Activated CD8-positive, alpha-beta T cell treated with anti-CD3 and anti-CD28 coated beads, Interleukin-2, amount 10 ng/mL, durations not matched to agents 7 days and 5 days (primary cell): Measurements from ENCODE around the gene EFCAB7. TPM values are rescaled to one million over a fixed set of nuclear protein-coding genes. Genes with fewer than 3 reads are reported as not detected.
"Not testable (repeated sequence)": the region's sequence is repeated elsewhere in the genome, so short reads cannot be mapped to it uniquely, and the experiment has no call there.

Experiments
- ATAC-seq: fragments of 150-1000 bp; cut with Tn5 transposase; one replicate; pipeline ENCODE4 v1.10.0; 2021; ENCODE audit warnings: moderate library complexity
- CTCF ChIA-PET: fragments of 350-600 bp; sonication (Branson Sonifier 250); formaldehyde crosslinking; loops from one replicate; lab custom pipeline; 2021; ENCODE audit warnings: antibody characterized with exemption; lab: Charles Lee
- POLR2A ChIA-PET: fragments of 350-600 bp; sonication (Branson Sonifier 250); formaldehyde crosslinking; loops from one replicate; lab custom pipeline; 2021; ENCODE audit warnings: antibody characterized with exemption; lab: Charles Lee
- DNase-seq: peaks from one replicate; pipeline ENCODE4 v3.0.0-alpha.2; 2020
- H3K27ac Mint-ChIP-seq: one replicate; pipeline ENCODE4 v1.8.0; 2021; ENCODE audit warnings: mild to moderate bottlenecking, mixed read lengths
- H3K27me3 Mint-ChIP-seq: one replicate; pipeline ENCODE4 v1.8.0; 2021; ENCODE audit warnings: low read depth, mixed read lengths
- H3K36me3 Mint-ChIP-seq: one replicate; pipeline ENCODE4 v1.8.0; 2021; ENCODE audit warnings: low read depth, mixed read lengths
- H3K4me1 Mint-ChIP-seq: one replicate; pipeline ENCODE4 v1.8.0; 2021; ENCODE audit warnings: low read depth, mixed read lengths
- H3K4me3 Mint-ChIP-seq: one replicate; pipeline ENCODE4 v1.8.0; 2021; ENCODE audit warnings: mild to moderate bottlenecking, mixed read lengths
- H3K9me3 Mint-ChIP-seq: one replicate; pipeline ENCODE4 v1.8.0; 2022; ENCODE audit warnings: mixed read lengths; ENCODE audit not compliant: insufficient read depth
- total RNA-seq, 2 experiments: library from RNA; stranded (reverse); gene quantifications; one replicate each; pipeline ENCODE4 v1.2.3, GENCODE V29; 2021

Gene EFCAB7
- total RNA-seq, 2 experiments from 2014 or later = 7.7 to 9.5 TPM

DNA sequence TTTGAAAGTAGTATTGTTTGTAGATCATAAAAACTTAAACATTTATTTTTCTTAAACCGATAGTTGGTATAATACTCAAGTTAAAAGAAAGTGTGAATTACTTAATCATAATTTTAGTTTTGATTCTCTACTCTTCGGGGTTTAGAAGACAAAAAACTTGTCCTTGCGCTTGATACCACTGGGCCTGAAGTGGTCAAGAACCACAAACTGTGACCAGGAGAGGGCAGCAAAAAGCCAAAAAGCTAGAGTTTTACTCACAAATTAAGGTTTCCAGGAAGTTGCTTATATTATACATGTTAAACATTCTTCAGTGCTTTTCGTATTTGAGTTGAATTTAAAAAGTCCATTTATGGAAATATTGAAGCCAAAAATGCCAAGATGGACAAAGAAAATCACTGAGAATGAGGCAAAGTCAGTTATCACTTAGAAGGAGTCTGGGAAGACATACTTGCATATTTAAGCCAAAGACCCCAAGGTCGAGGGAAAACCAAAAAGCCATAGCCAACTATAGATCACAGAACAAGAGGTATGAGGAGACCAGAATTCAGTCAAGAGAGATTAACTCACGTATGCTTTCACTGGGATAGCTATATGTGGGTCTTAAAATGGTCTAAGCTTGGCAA is 34.2 kb downstream of the EFCAB7 start:
- Mint-ChIP-seq H3K4me1 (peaks cover 5% of the 10 kb centered on the region), H3K4me3 (no peak overlapping the region), H3K27me3 (no peaks in the 10 kb centered on the region), H3K9me3 (no peaks in the 10 kb centered on the region), H3K36me3 (no peaks in the 10 kb centered on the region), H3K27ac (no peak overlapping the region)
- POLR2A ChIA-PET = no interaction called here
- DNase-seq (peak; percentile 29), ATAC-seq (no peak)
- CTCF ChIA-PET = interaction anchor here (0.6 to 1.8 kb wide), 8 partner anchors 11 to 689 kb away, joined by 3 to 5 read pairs (median 4); no protein-coding TSS in a partner anchor

DNA sequence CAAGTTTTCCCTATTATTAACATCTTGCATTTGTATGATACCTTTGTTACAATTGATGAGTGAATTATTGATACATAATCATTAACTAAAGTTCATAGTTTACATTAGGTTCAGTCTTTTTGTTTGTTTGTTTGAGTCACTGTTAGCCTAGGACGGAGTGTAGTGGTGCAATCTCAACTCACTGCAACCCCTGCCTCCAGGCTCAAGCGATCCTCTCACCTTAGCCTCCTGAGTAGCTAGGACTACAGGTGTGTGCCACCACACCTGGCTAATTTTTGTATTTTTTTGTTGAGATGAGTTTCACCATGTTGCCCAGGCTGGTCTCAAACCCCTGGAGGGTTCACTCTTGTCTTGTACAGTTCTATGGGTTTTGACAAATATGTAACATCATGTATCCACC is 36.0 kb downstream of the EFCAB7 start:
- peaks cover 5% of the 10 kb centered on the region for H3K4me1 Mint-ChIP-seq
- POLR2A ChIA-PET = no interaction called here
- H3K36me3 Mint-ChIP-seq = peaks cover 2% of the 10 kb centered on the region
- DNase-seq (no peak), ATAC-seq (no peak)
- CTCF ChIA-PET = interaction anchor here (1.8 kb wide), 1 partner anchor 578 kb away, joined by 5 read pairs; no protein-coding TSS in a partner anchor
- no peak overlapping the region for H3K27ac Mint-ChIP-seq
- no peak overlapping the region for H3K4me3 Mint-ChIP-seq
- no peaks in the 10 kb centered on the region for H3K27me3 Mint-ChIP-seq
- H3K9me3 Mint-ChIP-seq = no peaks in the 10 kb centered on the region

DNA sequence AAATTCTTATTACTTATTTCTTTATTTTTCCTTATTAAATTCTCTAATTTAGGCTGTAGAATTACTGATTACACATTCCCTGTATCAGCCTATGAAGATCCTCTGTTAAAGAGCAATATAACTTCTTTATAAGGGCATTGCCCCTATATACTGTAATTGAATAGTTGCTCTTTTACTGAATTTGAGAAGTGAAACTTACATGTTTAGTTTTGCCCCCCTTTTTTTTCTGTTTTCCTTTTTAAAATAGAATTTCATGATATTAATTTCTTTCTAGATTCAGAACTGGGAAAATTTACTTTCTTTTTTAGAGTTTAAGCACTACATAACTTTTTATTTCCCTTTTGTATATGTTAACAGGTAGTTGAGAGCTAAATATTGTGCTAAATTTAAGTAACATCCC is 40.4 kb downstream of the EFCAB7 start:
- Mint-ChIP-seq H3K4me3 (no peak overlapping the region), H3K4me1 (no peaks in the 10 kb centered on the region), H3K27ac (no peak overlapping the region), H3K27me3 (no peaks in the 10 kb centered on the region), H3K9me3 (no peaks in the 10 kb centered on the region), H3K36me3 (peaks cover 11% of the 10 kb centered on the region)
- ATAC-seq (no peak), DNase-seq (no peak)
- POLR2A ChIA-PET = no interaction called here
- CTCF ChIA-PET = interaction anchor here (1.1 kb wide), 1 partner anchor 9 kb away, joined by 3 read pairs; no protein-coding TSS in a partner anchor

DNA sequence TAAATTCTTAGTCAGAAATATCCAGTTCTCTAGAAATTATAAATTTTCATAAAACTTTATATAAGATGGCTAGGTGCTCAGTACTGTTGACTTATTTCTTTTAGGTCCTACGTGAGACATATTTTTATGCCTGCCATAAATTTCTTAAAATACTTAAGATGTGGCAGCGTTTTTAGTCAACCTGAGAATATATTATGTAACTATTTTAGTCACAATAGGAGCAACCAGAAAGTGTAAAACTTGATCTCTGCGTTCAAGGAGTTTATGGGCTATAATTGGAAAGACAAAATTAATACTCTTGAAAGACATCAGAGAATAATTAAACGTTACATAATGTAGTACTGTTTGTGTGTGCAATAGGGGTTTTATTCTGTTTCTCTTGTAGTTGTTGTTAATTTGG is 45.7 kb downstream of the EFCAB7 start:
- ChIA-PET CTCF (no interaction called here), POLR2A (no interaction called here)
- Mint-ChIP-seq H3K9me3 (no peaks in the 10 kb centered on the region), H3K27me3 (no peaks in the 10 kb centered on the region), H3K27ac (no peak overlapping the region), H3K4me1 (no peaks in the 10 kb centered on the region), H3K4me3 (no peak overlapping the region), H3K36me3 (peaks cover 9% of the 10 kb centered on the region)
- ATAC-seq (no peak), DNase-seq (no peak)

DNA sequence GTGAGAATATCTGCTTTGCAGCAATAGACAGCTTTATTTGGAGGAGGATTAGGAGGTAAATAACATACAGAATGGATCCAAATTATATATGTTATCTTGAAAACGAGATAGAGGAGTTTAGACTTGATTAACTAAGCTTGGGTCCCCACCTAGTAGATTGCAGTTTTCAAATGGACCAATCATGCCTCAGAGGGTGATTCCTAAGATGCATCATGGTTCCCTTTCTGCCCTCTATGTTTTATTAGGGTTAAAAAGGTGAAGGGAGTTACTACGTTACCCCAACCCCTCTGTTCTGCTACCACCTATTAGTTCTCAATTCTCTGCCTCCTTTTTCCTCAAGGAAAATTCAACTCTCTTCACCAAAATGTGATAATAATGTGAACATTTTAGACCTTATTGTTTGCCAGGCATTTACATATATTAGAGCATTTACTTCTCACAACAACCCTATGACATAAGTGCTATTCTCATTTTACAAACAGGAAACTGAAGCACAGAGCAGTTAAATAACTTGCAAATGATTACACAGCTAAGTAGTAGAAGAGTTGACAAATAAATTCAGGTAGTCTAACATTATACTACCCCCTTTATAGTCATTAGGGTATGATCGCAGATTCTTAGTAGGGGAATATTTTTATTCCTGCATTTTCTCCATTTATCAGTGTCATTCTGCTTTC is 46.5 kb downstream of the EFCAB7 start:
- Mint-ChIP-seq H3K27ac (no peak overlapping the region), H3K36me3 (peaks cover 7% of the 10 kb centered on the region), H3K4me3 (no peak overlapping the region), H3K27me3 (no peaks in the 10 kb centered on the region), H3K4me1 (no peaks in the 10 kb centered on the region), H3K9me3 (no peaks in the 10 kb centered on the region)
- ATAC-seq = no peak
- POLR2A ChIA-PET = no interaction called here
- CTCF ChIA-PET = no interaction called here
- DNase-seq = no peak

DNA sequence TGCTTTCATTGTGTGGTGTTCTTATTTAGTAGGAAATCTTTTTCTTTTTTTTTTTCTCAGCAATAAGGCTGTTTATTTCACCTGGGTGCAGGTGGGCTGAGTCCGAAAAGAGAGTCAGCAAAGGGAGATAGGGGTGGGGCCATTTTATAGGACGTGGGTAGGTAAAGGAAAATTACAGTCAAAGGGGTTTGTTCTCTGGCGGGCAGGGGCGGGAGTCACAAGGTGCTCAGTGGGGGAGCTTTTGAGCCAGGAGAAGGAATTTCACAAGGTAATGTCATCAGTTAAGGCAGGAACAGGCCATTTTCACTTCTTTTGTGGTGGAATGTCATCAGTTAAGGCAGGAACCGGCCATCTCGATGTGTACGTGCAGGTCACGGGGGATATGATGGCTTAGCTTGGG is 49.4 kb downstream of the EFCAB7 start:
- H3K4me1 Mint-ChIP-seq, H3K27ac Mint-ChIP-seq, H3K27me3 Mint-ChIP-seq, H3K9me3 Mint-ChIP-seq, ATAC-seq, H3K36me3 Mint-ChIP-seq, DNase-seq, H3K4me3 Mint-ChIP-seq, POLR2A ChIA-PET: not testable (repeated sequence)
- CTCF ChIA-PET = interaction anchor here (1.2 kb wide), 1 partner anchor 15 kb away, joined by 3 read pairs; no protein-coding TSS in a partner anchor

DNA sequence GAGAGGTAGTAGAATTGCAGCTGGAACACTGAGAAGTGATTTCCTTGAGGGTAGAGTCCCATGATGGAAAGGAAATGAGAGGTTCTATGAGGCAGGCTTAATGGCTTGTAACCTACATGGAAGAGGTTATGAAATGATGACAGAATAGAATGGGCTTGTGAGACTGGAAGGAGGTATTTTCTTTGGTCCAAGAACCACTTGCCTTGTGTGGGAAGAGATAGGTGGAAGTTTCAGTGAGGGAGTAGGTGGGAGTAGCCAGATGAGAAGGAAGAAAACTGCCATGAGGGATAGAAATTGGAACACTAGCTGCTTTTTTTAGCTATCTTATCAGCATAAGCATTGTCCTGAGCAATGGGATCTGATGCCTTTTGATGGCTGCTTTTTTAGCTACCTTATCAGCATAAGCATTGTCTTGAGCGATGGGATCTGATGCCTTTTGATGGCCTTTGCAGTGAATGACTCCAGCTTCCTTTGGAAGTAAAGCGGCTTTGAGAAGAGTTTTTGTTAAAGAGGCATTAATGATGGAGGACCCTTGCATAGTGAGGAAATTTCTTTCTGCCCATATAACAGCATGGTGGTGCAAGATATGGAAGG is 51.0 kb downstream of the EFCAB7 start:
- not testable (repeated sequence) for ATAC-seq, H3K4me1 Mint-ChIP-seq, H3K36me3 Mint-ChIP-seq, H3K27ac Mint-ChIP-seq, H3K4me3 Mint-ChIP-seq, DNase-seq, H3K27me3 Mint-ChIP-seq, H3K9me3 Mint-ChIP-seq
- ChIA-PET POLR2A (interaction anchor here (0.6 kb wide), 1 partner anchor 77 kb away, joined by 3 read pairs; no protein-coding TSS in a partner anchor), CTCF (interaction anchor here (0.9 kb wide), 1 partner anchor 17 kb away, joined by 3 read pairs; no protein-coding TSS in a partner anchor)

DNA sequence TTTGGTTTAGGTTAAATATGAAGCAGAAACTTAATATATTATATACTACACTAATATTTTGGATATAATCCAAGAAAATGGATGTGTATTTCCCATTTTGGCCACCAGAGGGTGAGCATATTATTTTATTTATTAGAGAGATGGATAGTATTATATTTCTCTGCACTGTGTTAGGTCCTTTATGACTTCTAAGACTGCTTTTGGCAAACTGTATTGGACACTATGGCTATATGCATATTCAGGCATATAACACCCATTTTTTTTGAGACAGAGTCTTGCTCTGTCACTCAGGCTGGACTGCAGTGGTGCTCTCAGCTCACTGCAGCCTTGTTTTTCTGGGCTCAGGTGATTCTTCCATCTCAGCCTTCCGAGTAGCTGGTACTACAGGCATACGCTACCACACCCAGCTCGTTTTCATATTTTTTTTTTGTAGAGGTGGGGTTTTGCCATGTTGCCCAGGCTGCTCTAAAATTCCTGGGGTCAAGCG is 52.1 kb downstream of the EFCAB7 start:
- no peak for ATAC-seq
- POLR2A ChIA-PET = interaction anchor here (1.0 kb wide), 1 partner anchor 18 kb away, joined by 3 read pairs; the partner anchor contains the start of gene PGM1

DNA sequence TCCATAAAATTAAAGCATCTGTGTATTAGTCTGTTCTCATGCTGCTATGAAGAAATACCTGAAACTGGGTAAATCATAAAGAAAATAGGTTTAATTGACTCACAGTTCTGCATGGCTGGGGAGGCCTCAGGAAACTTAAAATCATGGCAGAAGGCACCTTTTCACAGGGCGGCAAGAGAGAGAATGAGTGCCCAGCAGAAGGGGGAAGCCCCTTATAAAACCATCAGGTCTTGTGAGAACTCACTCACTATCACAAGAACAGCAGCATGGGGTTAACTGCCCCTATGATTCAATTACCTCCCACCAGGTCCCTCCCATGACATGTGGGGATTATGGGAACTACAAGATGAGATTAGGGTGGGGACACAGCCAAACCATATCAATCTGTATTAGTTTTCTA is 63.0 kb downstream of the EFCAB7 start:
- H3K27me3 Mint-ChIP-seq, CTCF ChIA-PET, H3K4me3 Mint-ChIP-seq, POLR2A ChIA-PET, H3K9me3 Mint-ChIP-seq, DNase-seq, H3K4me1 Mint-ChIP-seq, H3K27ac Mint-ChIP-seq, ATAC-seq: not testable (repeated sequence)
- peaks cover 18% of the 10 kb centered on the region for H3K36me3 Mint-ChIP-seq

More for the DNA sequence above, 52.1 kb downstream of the EFCAB7 start:
- Mint-ChIP-seq H3K27ac (no peak overlapping the region), H3K27me3 (no peaks in the 10 kb centered on the region), H3K9me3 (peaks cover 7% of the 10 kb centered on the region), H3K36me3 (no peaks in the 10 kb centered on the region), H3K4me1 (no peaks in the 10 kb centered on the region), H3K4me3 (no peak overlapping the region)
- CTCF ChIA-PET = interaction anchor here (0.9 to 1.6 kb wide), 6 partner anchors 10 to 562 kb away, joined by 3 to 5 read pairs (median 4); partner anchors contain the start of gene PGM1
- no peak for DNase-seq

DNA sequence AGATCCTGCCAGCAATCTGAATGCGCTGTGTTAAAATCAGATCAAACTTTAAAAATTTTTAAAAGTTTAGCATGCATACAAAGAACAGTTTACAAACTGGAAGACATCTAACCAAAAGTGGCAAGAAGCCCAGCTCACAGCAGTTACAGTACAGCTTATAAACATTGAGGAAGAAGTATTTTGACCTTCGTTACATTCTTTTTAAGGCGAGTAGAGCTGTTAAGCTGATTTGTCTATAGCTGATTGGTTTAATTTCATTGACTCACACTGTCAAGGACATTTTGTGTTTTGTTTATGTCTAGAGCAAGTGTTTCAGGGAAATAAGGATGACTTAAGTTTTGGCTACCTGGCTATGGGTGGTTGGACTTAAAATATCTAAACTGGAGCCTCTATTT is 66.8 kb downstream of the EFCAB7 start:
- ChIA-PET POLR2A (no interaction called here), CTCF (interaction anchor here (1.1 kb wide), 1 partner anchor 14 kb away, joined by 4 read pairs; no protein-coding TSS in a partner anchor)
- Mint-ChIP-seq H3K4me1 (peaks cover 22% of the 10 kb centered on the region), H3K27ac (no peak overlapping the region), H3K9me3 (no peaks in the 10 kb centered on the region), H3K27me3 (no peaks in the 10 kb centered on the region), H3K36me3 (peaks cover 23% of the 10 kb centered on the region), H3K4me3 (no peak overlapping the region)
- ATAC-seq (no peak), DNase-seq (no peak)

DNA sequence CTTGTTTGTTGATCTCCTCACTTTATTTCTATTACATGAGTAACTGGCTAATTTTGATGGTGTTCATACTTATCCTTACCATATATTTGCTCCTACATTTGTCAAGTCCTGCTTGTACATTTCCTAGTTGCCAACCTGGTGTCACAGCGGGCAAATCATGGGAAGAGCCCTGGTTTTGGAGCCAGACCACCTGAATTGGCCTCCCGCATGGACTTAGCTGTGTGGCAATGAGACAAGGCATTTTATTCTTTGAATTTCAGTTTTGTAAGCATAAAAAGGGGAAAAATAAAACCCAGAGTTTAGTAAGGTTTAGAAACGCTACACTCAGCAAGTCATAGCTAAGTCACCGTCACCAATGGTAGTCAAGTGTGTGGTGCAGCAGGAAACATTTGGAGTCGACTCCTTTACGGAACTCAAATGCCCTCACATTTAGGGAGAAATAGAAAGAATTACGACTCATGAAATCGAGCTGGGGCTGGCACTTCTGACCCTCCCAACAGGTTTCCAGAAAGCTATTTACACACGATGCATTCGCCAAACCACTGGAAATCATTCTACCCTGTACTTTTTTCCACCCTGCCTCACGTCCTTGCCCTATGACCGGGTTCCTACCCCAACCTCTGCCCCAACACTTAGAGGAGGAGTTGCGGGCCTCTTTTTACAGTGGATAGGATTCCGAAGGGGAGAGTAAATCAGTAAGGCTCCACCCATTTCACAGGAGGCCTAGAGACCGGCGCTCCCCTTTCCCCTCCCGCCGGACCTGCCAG is 69.4 kb downstream of the EFCAB7 start:
- Mint-ChIP-seq H3K9me3 (no peaks in the 10 kb centered on the region), H3K4me1 (peaks cover 37% of the 10 kb centered on the region), H3K27ac (peak overlapping the region; percentile 98), H3K36me3 (peaks cover 30% of the 10 kb centered on the region), H3K27me3 (no peaks in the 10 kb centered on the region), H3K4me3 (peak overlapping the region; percentile 98)
- CTCF ChIA-PET = interaction anchor here (1.1 kb wide), 2 partner anchors 17 to 32 kb away, joined by 3 read pairs; no protein-coding TSS in a partner anchor
- ATAC-seq = no peak
- POLR2A ChIA-PET = interaction anchor here (0.6 to 1.2 kb wide), 3 partner anchors 17 to 225 kb away, joined by 3 to 4 read pairs (median 4); partner anchors contain the start of gene ALG6
- no peak for DNase-seq
